WTC11 (cell line): Measurements from ENCODE around the gene SLC4A1AP.

Experiments used
- CTCF ChIP-seq: fragments of 200-600 bp; IDR thresholded peaks from 2 replicates; pipeline ENCODE4 v1.8.0; 2022; ENCODE audit warnings: antibody characterized with exemption
- IRF1 ChIP-seq: sonication (generic); formaldehyde crosslinking; IDR thresholded peaks from 2 replicates; pipeline ENCODE4 v1.8.0; 2023; ENCODE audit warnings: missing genetic modification reagents
- IRF2 ChIP-seq: sonication (generic); formaldehyde crosslinking; IDR thresholded peaks from 2 replicates; pipeline ENCODE4 v1.8.0; 2022; ENCODE audit warnings: low read depth, missing genetic modification reagents, borderline replicate concordance
- JUN ChIP-seq: sonication (generic); formaldehyde crosslinking; IDR thresholded peaks from 2 replicates; pipeline ENCODE4 v1.8.0; 2023; ENCODE audit warnings: mild to moderate bottlenecking, missing genetic modification reagents
- MAX ChIP-seq: sonication (generic); formaldehyde crosslinking; IDR thresholded peaks from 2 replicates; pipeline ENCODE4 v1.8.0; 2022; ENCODE audit warnings: mild to moderate bottlenecking, missing genetic modification reagents
- USF2 ChIP-seq: sonication (generic); formaldehyde crosslinking; IDR thresholded peaks from 2 replicates; pipeline ENCODE4 v1.8.1; 2023; ENCODE audit warnings: mild to moderate bottlenecking, missing genetic modification reagents, moderate library complexity
- ZNF423 ChIP-seq: fragments of 250-450 bp; sonication (Bioruptor Pico); IDR thresholded peaks from 2 replicates; pipeline ENCODE4 v2.1.2; 2022; ENCODE audit warnings: mild to moderate bottlenecking, moderate library complexity

GRCh38 chr2:27712522-27712921 is 48.8 kb downstream of the SLC4A1AP start:
- TF ChIP-seq USF2 (CRISPR knock-in tag) (no peak), JUN (CRISPR knock-in tag) (no peak), CTCF (no peak), IRF2 (CRISPR knock-in tag) (no peak), ZNF423 (CRISPR knock-in tag) (no peak), IRF1 (CRISPR knock-in tag) (no peak), MAX (no peak)
